BLaER1 treated with 17β-estradiol and CSF1 and Interleukin-3, amounts not matched to agents 10 nM and 100 nM (cell line): ENCODE results near the gene UBE2H.
A peak's percentile ranks its signal among the peaks of the same experiment; 100 is the strongest.

Experiments
- H3K27ac ChIP-seq, 11 experiments: shearing (Covaris generic); formaldehyde crosslinking; 2 replicates each; pipeline ENCODE4 v1.8.1; 2022
- H3K27me3 ChIP-seq, 11 experiments: shearing (Covaris generic); formaldehyde crosslinking; 2 replicates each; pipeline ENCODE4 v1.8.1; 2022
- H3K36me3 ChIP-seq, 11 experiments: shearing (Covaris generic); formaldehyde crosslinking; 2 replicates each; pipeline ENCODE4 v1.8.1; 2022
- H3K4me1 ChIP-seq, 10 experiments: shearing (Covaris generic); formaldehyde crosslinking; 2 replicates each; pipeline ENCODE4 v1.8.1; 2022
- H3K4me2 ChIP-seq, 11 experiments: shearing (Covaris generic); formaldehyde crosslinking; 2 replicates each; pipeline ENCODE4 v1.8.1; 2022
- H3K4me3 ChIP-seq, 10 experiments: shearing (Covaris generic); formaldehyde crosslinking; 2 replicates each; pipeline ENCODE4 v1.8.1; 2022
- H3K9ac ChIP-seq, 11 experiments: shearing (Covaris generic); formaldehyde crosslinking; 2 replicates each; pipeline ENCODE4 v1.8.1; 2022
- H3K9me3 ChIP-seq, 11 experiments: shearing (Covaris generic); formaldehyde crosslinking; replicated peaks in 1 of 11; 2 replicates each; pipeline ENCODE4 v1.8.1; 2022
- H4K20me1 ChIP-seq, 11 experiments: shearing (Covaris generic); formaldehyde crosslinking; 2 replicates each; pipeline ENCODE4 v1.8.1; 2022
- Cebpa-rat ChIP-seq, 11 experiments: shearing (Covaris generic); IDR thresholded peaks; 2 replicates each; pipeline ENCODE4 v1.8.1; 2022

UBE2H gene

GRCh38 chr7:129855935-129856717 is 96.6 kb downstream of the UBE2H start:
- Histone ChIP-seq H3K9me3 (no peaks in the 10 kb centered on the region), H3K4me1 (peaks cover 29 to 78% (median 45%) of the 10 kb centered on the region in 10 experiments), H3K4me2 (0 out of 22 replicates have a peak overlapping the region, but pooled peaks of 1 of the 11 experiments have one; percentile 4), H3K27ac (no peak overlapping the region), H3K27me3 (no peaks in the 10 kb centered on the region), H3K36me3 (peaks cover 16 to 38% (median 22%) of the 10 kb centered on the region in 11 experiments; a peak in 18 of 22 replicates), H4K20me1 (peaks cover 0 to 100% (median 59%) of the 10 kb centered on the region in 11 experiments; a peak in 17 of 22 replicates), H3K4me3 (no peak overlapping the region), H3K9ac (no peak overlapping the region)
- TF ChIP-seq Cebpa-rat (IDR thresholded peaks at IDR 0.05) = no peak

- Histone ChIP-seq H3K27me3 (no peaks in the 10 kb centered on the region), H3K4me2 (no peak overlapping the region), H3K27ac (no peak overlapping the region), H3K9me3 (no peaks in the 10 kb centered on the region), H3K4me1 (peaks cover 20 to 70% (median 36%) of the 10 kb centered on the region in 10 experiments), H3K36me3 (peaks cover 17 to 41% (median 22%) of the 10 kb centered on the region in 11 experiments; a peak in 18 of 22 replicates), H3K9ac (no peak overlapping the region), H3K4me3 (no peak overlapping the region), H4K20me1 (peaks cover 0 to 100% (median 57%) of the 10 kb centered on the region in 11 experiments; a peak in 16 of 22 replicates)
- no peak for TF ChIP-seq Cebpa-rat (IDR thresholded peaks at IDR 0.05)
Observed at GRCh38 chr7:129855234-129855673, 97.5 kb downstream of the UBE2H start.

GRCh38 chr7:129854401-129854800 is 98.4 kb downstream of the UBE2H start:
- Histone ChIP-seq H4K20me1 (peaks cover 0 to 100% (median 55%) of the 10 kb centered on the region in 11 experiments; a peak in 13 of 22 replicates), H3K9ac (0 out of 22 replicates have a peak overlapping the region, but pooled peaks of 1 of the 11 experiments have one; percentile 0), H3K36me3 (peaks cover 19 to 49% (median 22%) of the 10 kb centered on the region in 11 experiments; a peak in 19 of 22 replicates), H3K9me3 (no peaks in the 10 kb centered on the region), H3K27ac (peak overlapping the region in 2 of 11 experiments; percentile 48 to 56; a peak in 4 of 22 replicates), H3K27me3 (no peaks in the 10 kb centered on the region), H3K4me3 (no peak overlapping the region), H3K4me2 (peak overlapping the region in 7 of 11 experiments; percentile 37 to 71 (median 50); a peak in 9 of 22 replicates), H3K4me1 (peaks cover 11 to 61% (median 28%) of the 10 kb centered on the region in 10 experiments)
- TF ChIP-seq Cebpa-rat (IDR thresholded peaks at IDR 0.05) = no peak

- peaks cover 5 to 57% (median 23%) of the 10 kb centered on the region in 10 experiments for H3K4me1 ChIP-seq
- H3K4me2 ChIP-seq = peak overlapping the region in 7 of 11 experiments; percentile 37 to 71 (median 50); a peak in 14 of 22 replicates
- peaks cover 19 to 49% (median 22%) of the 10 kb centered on the region in 11 experiments; a peak in 19 of 22 replicates for H3K36me3 ChIP-seq
- H3K9me3 ChIP-seq = no peaks in the 10 kb centered on the region
- H3K4me3 ChIP-seq = no peak overlapping the region; a peak in 1 of 20 replicates
- no peak for TF ChIP-seq Cebpa-rat (IDR thresholded peaks at IDR 0.05)
- peaks cover 0 to 99% (median 51%) of the 10 kb centered on the region in 11 experiments; a peak in 11 of 22 replicates for H4K20me1 ChIP-seq
- peak overlapping the region in 2 of 11 experiments; percentile 48 to 56; a peak in 6 of 22 replicates for H3K27ac ChIP-seq
- H3K9ac ChIP-seq = peak overlapping the region in 2 of 11 experiments; percentile 0 to 17; a peak in 1 of 22 replicates
- no peaks in the 10 kb centered on the region for H3K27me3 ChIP-seq
Observed at GRCh38 chr7:129853661-129854268, 99.0 kb downstream of the UBE2H start.

GRCh38 chr7:129851809-129852208 is 101.0 kb downstream of the UBE2H start:
- Histone ChIP-seq H3K4me1 (peaks cover 0 to 55% (median 16%) of the 10 kb centered on the region in 10 experiments; a peak in 15 of 20 replicates), H3K27me3 (no peaks in the 10 kb centered on the region), H3K27ac (no peak overlapping the region), H3K4me3 (no peak overlapping the region), H3K4me2 (no peak overlapping the region), H3K9ac (no peak overlapping the region), H3K9me3 (no peaks in the 10 kb centered on the region), H4K20me1 (peaks cover 0 to 99% (median 46%) of the 10 kb centered on the region in 11 experiments; a peak in 12 of 22 replicates), H3K36me3 (peaks cover 13 to 55% (median 21%) of the 10 kb centered on the region in 11 experiments; a peak in 19 of 22 replicates)
- TF ChIP-seq Cebpa-rat (IDR thresholded peaks at IDR 0.05) = no peak

- TF ChIP-seq Cebpa-rat (IDR thresholded peaks at IDR 0.05) = no peak
- Histone ChIP-seq H4K20me1 (peaks cover 0 to 99% (median 49%) of the 10 kb centered on the region in 11 experiments; a peak in 14 of 22 replicates), H3K4me1 (peaks cover 0 to 55% (median 22%) of the 10 kb centered on the region in 10 experiments; a peak in 15 of 20 replicates)
Observed at GRCh38 chr7:129851174-129851573, 101.6 kb downstream of the UBE2H start.

GRCh38 chr7:129848436-129848835 is 104.3 kb downstream of the UBE2H start:
- no peak overlapping the region for H3K27ac ChIP-seq
- H3K9me3 ChIP-seq = no peaks in the 10 kb centered on the region
- no peak for TF ChIP-seq Cebpa-rat (IDR thresholded peaks at IDR 0.05)
- H3K4me2 ChIP-seq = 0 out of 22 replicates have a peak overlapping the region, but pooled peaks of 1 of the 11 experiments have one; percentile 69
- H3K9ac ChIP-seq = no peak overlapping the region
- H3K4me3 ChIP-seq = no peak overlapping the region
- H3K4me1 ChIP-seq = peaks cover 0 to 56% (median 35%) of the 10 kb centered on the region in 10 experiments; a peak in 18 of 20 replicates
- H3K36me3 ChIP-seq = peaks cover 0 to 40% (median 8%) of the 10 kb centered on the region in 11 experiments; a peak in 9 of 22 replicates
- H3K27me3 ChIP-seq = peaks cover 0 to 6% (median 0%) of the 10 kb centered on the region in 11 experiments; a peak in 4 of 22 replicates
- H4K20me1 ChIP-seq = peaks cover 3 to 99% (median 68%) of the 10 kb centered on the region in 11 experiments; a peak in 19 of 22 replicates

More at GRCh38 chr7:129851174-129851573, 101.6 kb downstream of the UBE2H start:
- Histone ChIP-seq H3K9ac (no peak overlapping the region), H3K4me2 (no peak overlapping the region), H3K27ac (no peak overlapping the region), H3K4me3 (no peak overlapping the region), H3K9me3 (no peaks in the 10 kb centered on the region), H3K36me3 (peaks cover 7 to 49% (median 15%) of the 10 kb centered on the region in 11 experiments; a peak in 19 of 22 replicates), H3K27me3 (no peaks in the 10 kb centered on the region)

- Histone ChIP-seq H3K9me3 (no peaks in the 10 kb centered on the region), H3K4me2 (peak overlapping the region in 6 of 11 experiments; percentile 60 to 88 (median 73); a peak in 12 of 22 replicates), H4K20me1 (peaks cover 20 to 99% (median 78%) of the 10 kb centered on the region in 11 experiments; a peak in 20 of 22 replicates), H3K4me3 (no peak overlapping the region), H3K4me1 (peaks cover 14 to 73% (median 45%) of the 10 kb centered on the region in 10 experiments), H3K27me3 (peaks cover 0 to 10% (median 0%) of the 10 kb centered on the region in 11 experiments; a peak in 4 of 22 replicates), H3K9ac (peak overlapping the region in 2 of 11 experiments; percentile 19 to 41; a peak in 2 of 22 replicates), H3K27ac (peak overlapping the region in 4 of 11 experiments; percentile 31 to 65 (median 62); a peak in 7 of 22 replicates), H3K36me3 (peaks cover 0 to 34% (median 4%) of the 10 kb centered on the region in 11 experiments; a peak in 9 of 22 replicates)
- no peak for TF ChIP-seq Cebpa-rat (IDR thresholded peaks at IDR 0.05)
Observed at GRCh38 chr7:129845972-129846327, 106.8 kb downstream of the UBE2H start.
